DMS53 treated with DMSO at 0.1 percent for 48 hours (cell line): Measurements from ENCODE around the gene SRRM3.
A peak's percentile ranks its signal among the peaks of the same experiment; 100 is the strongest.
"Not testable (repeated sequence)": the region's sequence is repeated elsewhere in the genome, so short reads cannot be mapped to it uniquely, and the experiment has no call there.

Source experiments
- DNase-seq: peaks from one replicate; lab custom pipeline; 2025; ENCODE audit not compliant: unreplicated experiment; lab: John Stamatoyannopoulos, UW

Gene SRRM3

DNA sequence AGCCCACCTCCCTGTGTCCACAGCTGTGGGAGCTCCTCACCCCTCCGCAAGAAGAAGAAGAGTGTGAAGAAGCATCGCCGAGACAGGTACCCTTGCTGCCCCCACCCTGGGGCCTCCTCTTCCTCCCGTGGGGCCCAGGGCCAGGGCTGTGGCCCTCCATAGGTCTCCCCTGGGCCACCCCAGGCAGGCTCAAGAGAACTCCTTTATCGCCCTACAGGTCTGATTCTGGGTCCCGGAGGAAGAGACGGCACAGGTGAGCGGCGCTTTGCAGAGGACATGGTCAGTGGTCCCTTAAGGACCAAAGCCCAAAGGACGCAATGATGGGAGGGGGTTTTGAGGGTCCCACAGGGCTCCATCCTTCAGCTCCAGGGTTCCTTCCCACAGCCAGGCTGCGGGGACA, 59.6 kb downstream of the SRRM3 start:
- DNase-seq = no peak

DNA sequence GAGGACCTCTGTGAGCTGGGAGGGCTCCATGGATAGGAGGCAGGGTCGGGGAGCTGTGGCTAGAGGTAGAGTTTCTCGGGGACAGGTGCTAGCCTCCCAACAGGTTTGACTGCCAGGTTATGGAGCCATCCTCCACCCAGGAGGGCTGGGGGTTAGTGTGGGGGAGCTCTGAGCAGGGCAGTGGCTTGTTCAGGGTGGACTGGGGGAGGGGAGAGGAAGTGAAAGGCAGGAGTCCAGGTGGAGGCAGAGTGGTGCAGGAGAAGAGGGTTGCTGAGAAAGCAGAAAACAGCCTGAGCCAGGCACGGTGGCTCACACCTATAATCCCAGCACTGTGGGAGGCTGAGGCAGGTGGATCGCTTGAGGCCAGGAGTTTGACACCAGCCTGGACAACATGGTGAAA, 60.2 kb downstream of the SRRM3 start:
- no peak for DNase-seq

DNA sequence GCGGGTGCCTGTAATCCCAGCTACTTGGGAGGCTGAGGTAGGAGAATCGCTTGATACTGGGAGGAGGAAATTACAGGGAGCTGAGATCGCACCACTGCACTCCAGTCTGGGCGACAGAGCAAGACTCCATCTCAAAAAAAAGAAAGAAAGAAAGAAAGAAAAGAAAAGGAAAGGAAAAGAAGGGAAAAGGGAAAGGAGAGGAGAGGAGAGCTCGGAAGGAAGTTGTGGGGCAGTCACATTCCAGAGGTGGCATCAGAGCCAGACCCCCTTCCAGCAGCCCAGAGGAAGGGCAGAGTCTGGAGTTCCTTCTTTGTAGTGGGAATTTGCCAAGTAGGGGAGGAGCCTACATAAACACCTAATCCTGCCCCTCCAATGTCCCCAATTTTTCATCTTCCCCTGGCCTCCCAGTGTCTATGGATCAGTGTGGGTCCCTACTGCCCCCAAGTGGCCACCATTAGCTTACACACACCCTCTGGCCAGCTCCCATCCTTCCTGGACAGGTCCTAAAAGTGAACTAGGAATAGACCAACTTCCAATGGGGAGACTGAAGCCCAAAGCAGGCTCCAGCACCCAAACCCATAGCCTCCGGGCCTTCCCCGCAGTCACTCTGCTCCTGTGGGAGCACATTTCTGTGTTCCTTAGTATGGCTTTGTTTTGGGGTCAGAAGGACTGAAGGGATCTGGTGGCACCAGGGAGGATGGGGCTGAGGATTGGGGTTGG, 61.1 kb downstream of the SRRM3 start:
- DNase-seq = peak; percentile 62

DNA sequence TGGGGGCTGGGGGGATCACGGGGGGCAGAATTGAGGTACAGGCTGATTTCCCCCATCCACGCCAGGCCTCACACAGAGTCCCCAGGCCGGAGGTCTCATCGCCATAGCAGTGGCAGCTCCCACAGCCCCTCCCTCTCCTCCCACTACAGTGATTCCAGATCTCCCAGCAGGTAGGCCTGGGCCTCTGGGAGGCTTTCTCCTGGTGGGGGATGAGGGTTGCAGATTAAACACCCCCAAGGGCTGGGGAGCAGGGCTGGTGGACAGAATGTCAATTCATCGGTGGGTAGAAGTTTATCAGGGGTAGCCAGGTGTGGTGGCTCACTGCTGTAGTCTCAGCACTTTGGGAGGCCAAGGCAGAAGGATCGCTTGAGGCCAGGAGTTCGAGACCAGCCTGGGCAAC, 63.6 kb downstream of the SRRM3 start:
- DNase-seq = no peak

DNA sequence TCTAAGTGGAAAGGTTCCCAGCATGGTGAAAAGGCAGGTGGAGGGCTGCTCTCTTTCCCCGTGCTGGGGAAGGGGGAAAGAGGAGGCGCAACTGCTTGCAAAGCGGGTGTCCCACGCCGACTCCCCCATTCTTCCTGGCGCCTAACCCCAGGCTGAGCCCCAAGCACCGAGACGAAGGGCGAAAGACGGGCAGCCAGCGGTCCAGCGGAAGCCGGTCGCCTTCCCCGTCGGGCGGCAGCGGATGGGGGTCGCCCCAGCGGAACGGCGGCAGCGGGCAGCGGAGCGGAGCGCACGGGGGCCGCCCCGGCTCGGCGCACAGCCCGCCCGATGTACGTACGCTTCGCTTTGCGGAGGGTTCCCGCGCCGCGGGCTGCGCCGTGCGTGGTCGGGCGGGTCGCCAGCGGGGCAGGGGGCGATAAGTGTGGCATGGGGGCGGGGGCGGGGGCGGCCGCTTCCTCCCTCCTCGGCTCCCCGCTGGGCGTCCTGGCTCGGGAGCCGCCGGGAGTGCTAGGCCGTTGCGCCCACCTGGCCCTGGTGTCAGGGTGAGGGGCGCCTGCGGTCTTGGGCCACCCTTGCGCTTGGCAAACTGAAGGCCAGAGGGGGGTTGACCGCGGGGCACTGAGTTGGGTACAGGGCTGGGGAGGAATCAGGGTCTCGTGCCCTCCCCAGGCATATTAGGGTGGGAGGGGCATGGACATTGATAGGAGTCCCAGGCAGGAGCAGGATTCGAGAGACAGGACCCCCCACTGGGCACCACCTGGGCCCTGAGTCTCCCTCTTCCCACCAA, 65.6 kb downstream of the SRRM3 start:
- no peak for DNase-seq

DNA sequence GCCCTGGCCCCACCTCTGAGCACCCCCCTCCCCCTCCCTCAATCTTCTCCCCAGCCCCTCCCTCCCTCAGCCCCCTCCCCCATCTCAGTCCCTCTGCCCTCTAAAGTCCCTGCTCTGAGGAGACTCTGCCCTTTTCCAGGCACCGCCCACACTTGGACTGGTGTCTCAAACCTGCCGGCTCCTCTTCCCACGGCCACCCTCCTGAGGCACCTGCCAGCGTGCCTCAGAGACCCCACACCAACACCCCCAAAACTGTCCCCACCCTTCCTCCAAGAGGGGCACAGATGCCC, 66.1 kb downstream of the SRRM3 start:
- no peak for DNase-seq

DNA sequence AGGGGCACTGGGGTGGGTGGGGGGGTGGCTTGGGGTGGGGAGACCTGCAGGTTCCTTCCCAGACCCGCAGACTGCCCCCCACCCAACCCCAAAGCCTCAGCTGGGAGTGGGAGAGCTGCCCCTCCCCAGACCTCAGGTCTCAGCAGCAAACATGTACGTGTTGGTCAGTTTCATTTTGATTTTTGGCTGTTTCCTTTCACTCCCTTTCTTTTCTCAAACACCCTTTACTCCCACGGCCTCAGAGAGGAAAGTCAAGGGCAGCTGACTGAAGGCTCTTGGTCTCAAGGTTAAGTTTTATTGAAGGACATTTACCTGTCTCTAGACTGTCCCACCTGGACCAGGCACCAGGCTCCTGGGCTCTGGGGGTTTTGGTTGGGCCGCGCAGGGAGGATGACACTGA, 66.7 kb downstream of the SRRM3 start:
- DNase-seq = no peak

DNA sequence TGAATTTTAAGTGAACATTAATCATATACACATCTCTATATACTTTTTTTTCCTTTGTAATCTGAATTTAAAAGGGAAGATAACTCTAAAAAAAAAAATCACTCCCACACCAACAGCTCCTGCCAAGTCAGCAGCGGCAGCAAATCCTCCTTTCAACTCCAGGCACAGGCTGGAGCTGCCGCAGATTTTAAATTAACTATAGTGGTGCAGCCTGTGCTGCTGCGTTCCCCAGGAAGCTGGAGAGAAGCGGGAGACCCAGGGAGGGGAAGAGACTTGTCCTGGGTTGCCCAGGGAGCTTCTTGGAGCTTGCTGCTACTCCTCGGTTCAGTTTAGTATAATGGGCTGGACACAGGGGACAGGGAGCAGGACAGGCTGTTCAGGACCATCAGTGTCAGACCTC, 68.2 kb downstream of the SRRM3 start:
- no peak for DNase-seq

DNA sequence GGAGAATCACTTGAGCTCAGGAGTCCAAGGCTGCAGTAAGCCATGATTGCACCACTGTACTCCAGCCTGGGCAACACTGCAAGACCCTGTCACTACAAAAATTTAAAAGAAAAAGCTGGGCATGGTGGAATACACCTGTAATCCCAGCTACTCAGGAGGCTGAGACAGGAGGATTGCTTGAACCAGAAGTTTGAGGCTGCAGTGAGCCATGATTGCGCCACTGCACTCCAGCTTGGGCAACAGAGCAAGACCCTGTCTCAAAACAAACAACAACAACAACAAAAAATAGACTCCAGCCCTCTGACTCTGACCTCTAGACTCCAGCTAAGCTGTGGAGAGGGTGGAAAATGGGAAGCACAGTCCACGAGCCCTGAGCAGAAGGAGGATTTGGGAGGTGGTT, 69.7 kb downstream of the SRRM3 start:
- DNase-seq = not testable (repeated sequence)

DNA sequence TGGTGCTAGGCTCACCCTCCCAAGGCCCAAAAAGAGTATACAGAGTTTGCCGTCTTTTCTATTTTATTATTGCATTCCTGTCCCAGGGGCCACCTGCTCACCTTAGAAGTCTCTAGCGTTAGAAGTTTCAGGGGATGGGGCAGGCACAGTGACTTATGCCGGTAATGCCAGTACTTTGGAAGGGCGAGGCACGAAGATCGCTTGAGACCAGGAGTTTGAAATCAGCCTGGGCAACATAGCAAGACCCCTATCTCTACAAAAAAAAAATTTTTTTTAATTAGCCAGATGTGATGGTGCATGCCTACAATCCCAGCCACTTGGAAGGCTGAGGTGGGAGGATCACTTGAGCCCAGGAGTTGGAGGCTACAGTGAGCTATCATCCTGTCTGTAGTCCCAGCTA, 70.4 kb downstream of the SRRM3 start:
- no peak for DNase-seq

DNA sequence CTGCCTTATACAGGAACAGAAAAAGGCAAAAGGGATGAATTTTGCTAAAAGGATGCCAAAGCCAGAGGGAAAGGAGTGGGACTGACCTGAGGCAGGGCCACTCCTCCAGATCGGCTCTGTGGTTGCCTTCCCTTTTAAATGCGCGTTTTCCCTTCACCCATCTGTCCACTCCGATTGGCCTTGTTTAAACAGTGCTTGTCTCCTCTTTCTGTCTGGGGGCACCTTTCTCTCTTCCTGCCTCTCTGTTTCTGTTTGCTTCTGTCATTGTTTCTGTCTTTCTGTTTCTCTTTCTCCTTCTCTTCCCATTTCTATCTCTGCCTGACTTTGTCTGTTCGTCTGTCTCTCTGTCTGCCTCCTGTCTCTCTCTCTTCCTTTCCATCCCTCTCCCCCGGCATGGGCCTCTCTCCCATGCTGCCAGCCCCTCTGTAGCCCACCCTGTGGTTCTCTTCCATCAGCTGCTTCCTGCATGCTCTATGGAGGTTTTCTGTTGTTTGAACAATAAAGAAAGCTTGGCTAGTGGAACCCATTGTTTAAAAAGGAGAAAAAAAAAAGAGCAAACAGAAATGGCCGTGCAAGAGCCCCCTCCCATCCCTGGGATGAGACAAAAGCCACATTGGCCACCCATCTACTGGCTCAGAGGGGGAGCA, 71.3 kb downstream of the SRRM3 start:
- no peak for DNase-seq

DNA sequence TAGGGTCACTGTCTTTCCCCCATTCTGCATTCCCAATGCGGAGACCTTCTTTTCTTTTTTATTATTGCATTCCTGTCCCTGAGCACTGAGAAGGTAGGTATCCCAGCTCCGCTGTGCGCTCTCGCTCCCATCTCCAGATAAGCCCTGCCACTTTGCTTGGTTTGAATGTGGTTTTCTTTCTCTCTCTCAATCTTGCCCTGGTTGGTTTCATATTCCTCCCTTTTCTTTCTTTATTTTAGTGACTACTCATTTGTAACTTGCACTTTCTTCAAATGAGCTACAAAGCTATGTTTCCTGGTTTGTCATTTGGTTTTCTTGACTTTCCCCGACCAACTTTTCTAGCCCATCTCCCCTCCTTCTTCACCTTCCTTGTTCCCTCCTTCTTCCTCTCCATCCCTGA, 71.8 kb downstream of the SRRM3 start:
- DNase-seq = no peak

DNA sequence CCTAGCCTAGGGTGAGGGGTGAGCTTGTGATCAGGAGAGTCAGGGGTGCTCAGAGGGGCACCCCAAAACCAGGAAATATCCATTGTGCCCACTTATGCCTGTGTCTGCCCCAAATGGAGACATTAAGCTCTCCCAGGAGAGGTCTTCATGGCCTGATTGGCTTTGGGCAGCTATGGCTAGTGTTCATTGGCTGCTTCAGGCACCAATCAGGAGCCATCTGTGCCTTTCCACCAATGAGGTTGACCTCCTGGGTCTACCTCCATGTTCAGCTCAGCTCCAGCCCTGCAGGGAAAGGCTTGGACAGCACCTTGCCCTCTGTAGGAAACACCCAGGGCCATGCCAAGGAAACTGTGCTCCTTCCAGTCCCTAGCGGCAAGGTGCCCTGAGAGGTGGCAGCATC, 76.8 kb downstream of the SRRM3 start:
- DNase-seq = no peak

DNA sequence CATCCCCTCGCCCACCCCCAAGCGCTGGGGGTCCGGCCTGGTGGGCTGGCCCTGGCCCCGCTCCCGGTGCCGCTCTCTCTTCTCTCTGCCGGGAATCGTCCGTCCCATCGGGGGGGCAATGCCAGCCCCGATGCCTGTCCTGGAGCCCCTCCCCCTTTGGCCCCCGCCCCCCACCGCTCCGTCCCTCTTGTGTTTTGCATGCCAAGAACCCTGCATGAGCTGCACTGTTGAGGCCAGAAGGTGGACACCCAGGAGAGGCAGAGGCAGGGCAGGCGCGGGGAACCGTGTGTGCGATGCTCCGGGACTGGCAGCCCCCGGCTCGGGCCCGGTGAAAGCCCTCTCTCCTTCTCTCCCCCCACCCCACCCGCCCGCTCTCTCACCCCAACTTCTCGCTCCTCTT, 78.7 kb downstream of the SRRM3 start:
- DNase-seq = no peak

DNA sequence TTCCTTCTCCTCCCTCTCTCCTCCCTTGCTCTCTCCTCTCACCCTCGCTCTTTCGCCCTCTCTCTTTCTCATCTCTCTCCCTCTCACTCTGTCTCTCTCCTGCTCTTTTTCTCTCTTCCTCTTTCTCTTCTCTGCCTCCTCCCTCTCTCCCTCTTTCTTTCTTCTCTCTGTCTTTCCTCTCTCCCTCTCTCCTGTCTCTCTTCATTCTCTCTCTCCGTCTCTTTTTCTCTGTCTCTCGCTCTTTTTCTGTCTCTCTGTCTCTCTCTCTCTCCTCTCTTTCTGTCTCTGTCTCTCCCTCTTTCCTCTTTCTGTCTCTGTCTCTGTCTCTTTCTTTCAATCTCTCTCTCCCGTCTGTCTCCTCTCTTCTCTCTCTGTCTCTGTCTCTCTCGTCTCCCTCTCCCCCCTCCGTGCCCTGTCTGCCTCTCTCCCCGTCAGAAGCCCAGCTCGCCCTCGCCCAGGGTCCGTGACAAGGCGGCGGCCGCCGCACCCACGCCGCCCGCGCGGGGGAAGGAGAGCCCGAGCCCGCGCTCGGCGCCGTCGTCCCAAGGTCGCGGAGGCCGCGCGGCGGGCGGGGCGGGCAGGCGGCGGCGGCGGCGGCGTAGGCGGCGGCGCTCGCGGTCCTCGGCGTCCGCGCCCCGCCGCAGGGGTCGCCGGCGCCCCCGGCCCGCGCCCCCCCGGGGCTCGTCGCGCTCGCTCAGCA, 79.5 kb downstream of the SRRM3 start:
- DNase-seq = no peak

DNA sequence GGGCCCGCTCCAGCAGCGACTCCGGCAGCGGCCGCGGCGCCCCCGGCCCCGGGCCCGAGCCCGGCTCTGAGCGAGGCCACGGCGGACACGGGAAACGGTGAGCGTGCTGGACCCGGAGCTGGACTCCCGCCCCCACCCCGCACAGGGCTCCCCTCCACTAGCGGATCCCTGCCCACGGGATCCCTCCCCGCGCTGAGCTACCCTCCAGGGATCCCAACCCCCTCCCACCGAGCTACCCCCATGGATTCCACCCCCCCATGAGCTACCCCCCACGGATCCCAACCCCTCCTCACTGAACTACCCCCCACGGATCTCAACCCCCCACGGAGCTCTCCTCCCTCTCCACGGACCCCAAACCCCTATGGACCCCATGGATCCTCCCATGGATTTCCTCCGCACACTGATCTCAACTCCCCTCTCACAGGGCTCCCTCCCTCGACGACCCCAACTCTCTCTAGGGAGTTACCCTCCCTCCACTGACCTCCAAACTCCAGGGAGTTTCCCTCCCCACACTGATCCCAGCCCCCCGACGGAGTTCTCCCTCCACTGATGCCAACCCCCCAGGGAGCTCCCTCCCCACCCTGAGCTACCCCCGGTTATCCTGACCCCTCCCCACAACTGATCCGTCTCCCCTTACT, 80.1 kb downstream of the SRRM3 start:
- no peak for DNase-seq

DNA sequence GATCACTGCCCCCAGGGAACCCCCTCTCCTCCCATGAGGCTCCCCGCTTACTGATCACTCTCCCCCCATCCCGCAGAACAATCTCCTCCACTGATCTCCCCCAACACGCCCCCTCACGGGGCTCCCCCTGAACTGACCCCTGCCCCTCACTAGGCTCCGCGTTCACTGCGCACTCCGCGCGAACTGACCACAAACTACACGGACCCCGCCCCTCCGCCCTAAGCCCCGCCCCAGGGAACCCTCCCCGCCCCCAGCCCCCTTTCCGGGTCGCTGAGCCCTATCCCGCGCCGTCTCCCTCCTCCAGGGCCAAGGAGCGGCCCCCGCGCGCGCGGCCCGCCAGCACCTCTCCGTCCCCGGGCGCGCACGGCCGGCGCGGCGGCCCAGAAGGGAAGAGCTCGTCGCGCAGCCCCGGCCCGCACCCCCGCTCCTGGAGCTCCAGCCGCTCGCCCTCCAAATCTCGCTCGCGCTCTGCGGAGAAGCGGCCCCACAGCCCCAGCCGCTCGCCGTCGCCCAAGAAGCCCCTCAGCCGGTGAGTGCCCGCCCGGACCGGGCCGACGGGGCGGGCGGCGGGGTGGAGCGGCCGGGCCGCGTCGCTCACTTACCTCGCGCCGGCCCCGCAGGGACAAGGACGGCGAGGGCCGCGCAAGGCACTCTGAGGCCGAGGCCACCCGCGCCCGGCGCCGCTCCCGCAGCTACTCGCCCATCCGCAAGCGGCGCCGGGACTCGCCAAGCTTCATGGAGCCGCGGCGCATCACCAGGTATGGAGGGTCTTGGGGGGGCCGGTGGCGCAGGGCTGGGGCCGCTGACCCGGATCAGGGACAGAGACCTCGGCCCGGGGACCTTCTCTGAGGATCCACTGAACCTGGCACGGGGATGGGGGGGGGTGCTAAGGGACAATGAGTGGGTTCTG, 80.9 kb downstream of the SRRM3 start:
- no peak for DNase-seq

DNA sequence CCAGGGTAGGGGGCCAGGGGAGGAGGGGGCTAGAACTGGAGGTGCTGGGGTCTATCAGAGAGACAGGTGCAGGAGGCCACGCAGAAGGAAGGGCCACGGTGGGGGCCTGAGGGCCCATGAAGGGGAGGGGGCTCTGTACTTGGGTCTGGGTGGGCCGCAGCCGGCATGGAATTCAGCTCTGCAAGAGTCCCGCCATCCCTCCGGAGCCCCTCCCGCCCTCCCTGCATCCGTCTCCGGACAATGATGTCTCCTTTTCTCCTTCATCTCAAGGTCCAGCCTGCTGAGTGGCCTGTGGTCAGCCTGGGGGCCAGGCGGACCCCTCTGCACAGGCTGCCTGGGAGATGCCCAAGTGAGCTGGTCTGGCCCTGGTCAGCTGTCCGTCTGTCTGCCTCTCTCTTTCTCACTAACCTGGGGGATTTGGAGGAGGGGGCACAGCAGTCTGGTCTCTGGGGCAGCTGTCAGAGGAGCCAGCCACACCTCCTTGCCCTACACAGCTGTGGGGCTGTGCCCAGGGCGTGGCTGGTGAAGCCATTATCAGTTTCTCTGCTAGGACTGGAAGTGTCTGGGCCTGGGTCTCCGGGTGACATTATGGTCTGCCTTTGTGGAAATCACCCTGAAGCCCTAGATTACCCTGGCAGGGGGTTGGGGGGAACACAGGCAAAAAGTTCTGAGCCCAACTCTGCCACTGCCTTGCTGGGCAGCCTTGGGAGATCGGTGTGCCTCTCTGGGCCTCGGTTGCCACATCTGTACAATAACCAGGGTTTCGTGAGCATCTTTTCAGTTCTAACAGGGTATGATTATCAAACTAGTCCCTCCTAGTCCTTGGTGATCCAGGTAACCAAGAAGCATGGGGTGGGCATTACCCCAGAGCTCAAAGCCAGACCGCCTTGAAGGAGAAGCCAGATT, 81.8 kb downstream of the SRRM3 start:
- DNase-seq = no peak

DNA sequence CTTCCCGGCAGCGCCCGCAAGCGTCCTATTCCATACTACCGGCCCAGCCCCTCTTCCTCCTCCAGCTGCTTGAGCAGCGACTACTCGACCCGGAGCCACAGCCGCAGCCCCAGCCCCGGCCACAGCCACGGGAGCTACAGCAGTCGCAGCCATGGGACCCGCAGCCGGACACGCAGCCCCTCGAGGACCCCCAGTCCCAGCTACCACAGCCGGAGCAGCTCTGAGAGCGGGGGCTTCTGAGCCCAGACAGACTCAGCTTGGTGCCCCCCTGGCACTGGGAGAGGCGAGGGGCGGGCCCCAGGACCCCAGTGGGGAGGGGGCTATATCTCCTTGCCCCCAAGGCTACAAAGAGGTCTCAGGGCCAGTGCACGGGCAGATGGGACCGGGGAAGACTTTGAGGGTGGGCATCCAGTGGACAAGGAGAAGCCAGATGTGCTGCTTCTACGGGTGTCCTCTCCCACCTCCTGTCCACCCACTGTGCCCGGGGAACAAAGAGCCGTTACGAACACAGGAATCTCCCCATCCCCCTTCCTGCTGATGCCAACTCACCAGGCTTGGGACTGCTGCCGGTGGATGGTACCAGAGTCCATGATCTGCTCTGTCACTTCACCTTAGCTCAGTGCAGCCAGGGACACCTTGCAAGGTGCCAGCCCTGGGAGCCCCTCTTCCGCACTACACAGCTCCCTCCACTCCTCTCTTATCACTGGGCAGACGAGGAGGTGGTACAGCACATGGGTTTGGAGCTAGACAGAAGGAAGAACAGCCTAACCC, 84.1 kb downstream of the SRRM3 start:
- no peak for DNase-seq
